Fibroblast of the aortic adventitia (primary cell): Measurements from ENCODE around the gene GJB6. TPM values are rescaled to one million over a fixed set of nuclear protein-coding genes. Genes with fewer than 3 reads are reported as not detected.

Experiments
- DNase-seq: peaks from one replicate; pipeline ENCODE4 v3.0.0-alpha.2; 2010; ENCODE audit warnings: low read depth
- H3K4me3 ChIP-seq: 2 replicates; pipeline ENCODE4 v1.5.1; 2011; ENCODE audit warnings: low read depth, mild to moderate bottlenecking, control low read depth, low read length, moderate library complexity
- CTCF ChIP-seq: IDR thresholded peaks from 2 replicates; pipeline ENCODE4 v1.5.1; 2011; ENCODE audit warnings: mild to moderate bottlenecking, low read length, control low read depth, inconsistent platforms; ENCODE audit not compliant: insufficient read depth
- total RNA-seq: library from RNA; depleted of rRNA; stranded (reverse); fragments of >200 nt; gene quantifications from 2 replicates; pipeline ENCODE4 v1.2.3, GENCODE V29; 2012; ENCODE audit warnings: low replicate concordance

The GJB6 gene
- total RNA-seq, 1 donor = not detected

DNA sequence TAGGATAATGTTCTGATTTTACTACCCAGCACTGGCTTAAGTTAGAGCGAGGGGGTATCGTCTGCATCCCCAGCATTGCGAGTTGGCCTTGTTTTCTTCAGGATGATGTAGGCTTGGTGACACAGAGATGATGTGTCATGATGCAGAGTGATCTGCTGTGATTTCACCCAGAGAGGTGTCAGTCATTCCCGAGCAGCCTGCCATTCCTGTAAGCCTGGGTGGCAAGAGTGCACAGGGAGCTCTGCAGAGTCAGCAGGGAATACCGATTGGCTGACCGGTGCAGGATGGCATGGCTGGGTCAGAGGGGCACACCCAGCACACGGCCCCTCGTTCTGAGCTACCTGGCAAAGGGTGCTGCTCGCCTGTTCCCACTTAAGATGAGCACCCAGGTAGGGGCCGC, 15.8 kb upstream of the GJB6 start:
- H3K4me3 ChIP-seq = no peak overlapping the region
- TF ChIP-seq CTCF = no peak
- no peak for DNase-seq

DNA sequence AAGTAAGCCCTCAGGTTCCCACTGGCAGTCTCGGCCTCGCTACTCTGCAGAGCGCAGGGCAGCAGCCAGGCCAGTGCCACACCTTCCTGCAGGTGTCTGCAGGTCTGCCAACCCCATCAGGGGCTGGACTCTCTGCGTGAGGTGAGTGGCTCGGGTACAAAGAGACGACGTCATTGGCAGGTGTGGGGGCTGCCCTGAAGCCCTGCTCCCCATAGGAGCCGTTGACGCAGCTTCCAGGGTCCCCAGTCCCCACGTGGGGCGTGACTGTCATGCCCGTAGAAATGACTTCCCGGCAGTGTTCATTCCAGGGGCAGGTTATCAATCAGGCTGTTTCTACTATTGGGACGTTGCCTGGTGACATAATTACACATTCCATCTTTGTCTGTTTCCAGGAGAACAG, 15.3 kb upstream of the GJB6 start:
- no peak overlapping the region for H3K4me3 ChIP-seq
- no peak for TF ChIP-seq CTCF
- no peak for DNase-seq

- no peak for DNase-seq
- no peak for TF ChIP-seq CTCF
Observed at GRCh38 chr13:20241593-20241992, 9.5 kb upstream of the GJB6 start.

GRCh38 chr13:20239748-20240147, 7.6 kb upstream of the GJB6 start:
- TF ChIP-seq CTCF = no peak
- no peak for DNase-seq
- H3K4me3 ChIP-seq = no peak overlapping the region

More at GRCh38 chr13:20241593-20241992, 9.5 kb upstream of the GJB6 start:
- no peak overlapping the region for H3K4me3 ChIP-seq

DNA sequence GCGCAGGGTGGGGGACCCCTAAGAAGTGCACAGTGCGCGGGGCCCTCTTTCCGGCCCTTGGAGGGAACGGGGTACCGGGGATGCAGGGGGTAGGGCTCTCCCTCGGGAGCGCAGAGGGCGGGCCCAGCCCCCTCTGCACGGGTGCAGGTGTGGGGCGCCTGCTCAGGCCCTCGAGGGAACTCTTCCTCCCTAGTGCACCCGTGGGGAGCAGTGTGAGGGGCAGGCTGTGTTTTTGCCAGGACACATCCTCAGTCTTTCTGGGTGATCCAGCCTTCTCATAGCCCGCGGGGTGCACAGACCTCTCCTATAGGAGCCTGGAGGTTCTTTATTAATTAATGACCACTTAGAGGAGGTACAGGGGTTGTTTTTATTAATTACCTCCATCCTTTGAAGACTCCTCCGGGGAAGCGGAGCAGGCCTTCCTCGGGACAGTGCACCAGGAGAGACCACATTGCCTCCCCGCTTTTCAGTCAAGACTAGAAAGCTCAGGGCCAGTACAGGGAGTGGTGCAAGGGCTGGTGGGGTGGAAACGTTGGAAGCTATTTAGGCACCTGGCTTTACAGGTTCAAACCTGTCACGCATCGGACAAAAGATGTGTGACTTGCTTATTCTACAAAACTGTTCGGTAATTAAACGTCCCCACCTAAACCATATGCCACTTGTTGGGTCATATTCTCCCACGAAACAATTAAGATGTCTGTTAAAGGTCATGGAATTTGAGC, 598 bp upstream of the GJB6 start:
- TF ChIP-seq CTCF = no peak
- no peak for DNase-seq
- H3K4me3 ChIP-seq = no peak overlapping the region

DNA sequence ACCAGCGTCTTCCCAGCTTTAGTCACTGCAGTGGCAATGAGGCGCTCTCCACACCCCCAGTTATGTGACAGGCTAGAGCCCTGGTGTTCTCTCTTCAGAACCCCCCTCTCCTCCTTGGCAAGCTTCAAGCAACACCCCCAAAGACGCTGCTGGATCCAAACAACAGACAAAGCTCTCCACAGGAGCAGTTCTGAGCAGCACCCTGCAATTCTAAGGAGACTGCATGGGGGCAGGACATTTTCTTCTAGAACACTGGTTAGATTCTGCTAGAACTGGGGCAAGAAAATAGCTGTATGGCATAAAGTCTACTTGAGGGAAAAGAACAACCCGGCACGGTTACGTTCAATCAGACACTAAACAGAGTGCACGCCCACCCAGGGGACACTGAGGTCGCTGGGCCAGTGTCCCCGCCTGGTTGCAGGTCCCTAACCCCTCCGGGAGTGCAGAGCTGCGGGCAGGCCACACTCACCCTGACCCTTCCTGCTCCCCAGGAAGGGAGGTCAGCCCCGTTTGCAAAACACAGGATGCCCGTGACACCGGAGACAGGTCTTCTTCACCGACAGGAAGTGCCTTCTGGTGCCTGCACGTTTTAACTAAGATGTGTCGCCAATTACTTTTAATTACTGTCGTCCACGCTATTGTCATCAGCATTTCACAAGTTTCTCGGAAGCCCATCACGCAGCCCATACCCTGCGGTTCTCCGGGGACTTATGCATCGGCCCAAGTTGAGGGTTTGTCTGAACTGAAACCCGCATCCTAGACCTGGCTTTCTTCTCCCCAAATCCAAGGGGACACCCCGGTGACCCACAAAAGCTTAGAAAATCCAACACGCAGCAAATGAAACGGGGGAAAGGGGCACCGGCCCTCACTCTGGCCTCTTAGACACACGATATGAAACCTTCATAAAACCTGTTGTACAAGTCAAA, 943 bp downstream of the GJB6 start:
- no peak for TF ChIP-seq CTCF
- H3K4me3 ChIP-seq = no peak overlapping the region
- DNase-seq = no peak
